8988T (cell line): ENCODE data around the gene FRAS1.

Experiments used
- DNase-seq: peaks from one replicate; pipeline ENCODE4 v3.0.0; 2011

FRAS1 gene

GRCh38 chr4:78560296-78560963 lies 503.3 kb downstream of the FRAS1 start:
- no peak for DNase-seq

- no peak for DNase-seq
Observed at GRCh38 chr4:78561677-78562076, 504.6 kb downstream of the FRAS1 start.

DNA sequence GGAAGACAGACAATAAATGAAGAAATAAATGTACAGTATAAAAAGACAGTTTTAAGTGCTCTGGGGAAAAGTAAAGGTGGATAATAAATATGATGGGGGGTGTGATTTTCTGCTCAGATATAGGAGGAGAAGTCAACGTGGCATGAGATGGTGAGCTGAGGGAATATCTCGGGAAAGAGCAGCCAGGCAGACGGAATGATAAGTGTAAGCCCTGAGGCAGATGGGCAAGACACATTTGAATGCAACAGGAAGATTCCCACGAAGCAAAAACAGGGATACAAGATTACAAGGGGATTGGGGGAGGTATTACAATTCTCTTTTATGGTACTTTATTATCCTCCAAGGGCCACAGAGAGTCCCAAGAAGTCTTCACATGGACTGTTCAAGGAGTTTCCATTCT lies 505.6 kb downstream of the FRAS1 start:
- no peak for DNase-seq

DNA sequence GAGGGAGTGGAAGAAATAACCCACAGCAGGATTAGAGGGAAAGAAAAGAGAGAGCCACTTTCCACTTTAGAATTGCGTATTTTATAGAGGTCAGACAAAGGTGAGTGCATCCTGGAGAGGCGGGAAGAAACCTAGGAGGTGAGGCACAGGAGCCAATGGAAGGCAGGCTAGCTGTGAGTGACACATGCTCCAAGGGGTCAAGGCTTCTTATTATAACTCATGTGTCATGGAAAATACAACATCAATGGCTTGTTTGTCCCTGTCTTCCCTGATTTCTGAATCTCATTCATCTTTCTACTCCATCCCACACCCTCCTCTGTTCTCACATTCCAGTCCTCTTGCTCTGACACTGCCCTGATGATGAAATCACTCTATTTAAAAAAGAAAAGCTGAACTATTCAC lies 508.8 kb downstream of the FRAS1 start:
- no peak for DNase-seq

DNA sequence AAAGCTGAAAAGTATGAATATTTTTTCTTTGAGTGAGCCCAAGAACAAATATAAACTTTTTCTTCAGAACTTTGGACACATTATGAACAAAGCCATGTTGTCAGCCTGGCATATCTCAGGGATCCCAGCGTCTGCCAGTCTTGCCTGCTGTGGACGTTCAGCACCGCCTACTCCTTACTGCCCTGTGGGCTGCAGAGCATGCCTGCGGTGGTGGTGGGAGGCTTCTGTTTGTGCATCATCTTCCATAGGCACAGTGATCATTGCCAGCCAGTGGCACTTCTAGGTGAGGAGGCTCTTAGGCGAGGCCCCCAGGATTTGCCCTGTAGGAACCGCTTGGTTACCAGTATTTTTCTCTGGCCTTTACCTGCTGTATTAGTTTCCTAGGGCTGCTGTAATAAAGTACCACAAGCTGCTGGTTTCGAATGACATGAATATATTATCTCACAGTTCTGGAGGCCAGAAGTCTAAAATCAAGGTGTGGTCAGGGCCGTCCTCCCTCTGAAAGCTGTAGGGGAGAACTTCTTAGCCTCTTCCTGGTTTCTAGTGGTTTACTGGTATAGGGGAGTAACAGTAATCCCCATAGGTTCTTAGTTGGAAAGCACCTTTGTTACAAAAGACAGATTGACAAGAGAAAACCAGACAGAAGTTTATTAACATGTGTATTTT lies 509.8 kb downstream of the FRAS1 start:
- DNase-seq: no peak

DNA sequence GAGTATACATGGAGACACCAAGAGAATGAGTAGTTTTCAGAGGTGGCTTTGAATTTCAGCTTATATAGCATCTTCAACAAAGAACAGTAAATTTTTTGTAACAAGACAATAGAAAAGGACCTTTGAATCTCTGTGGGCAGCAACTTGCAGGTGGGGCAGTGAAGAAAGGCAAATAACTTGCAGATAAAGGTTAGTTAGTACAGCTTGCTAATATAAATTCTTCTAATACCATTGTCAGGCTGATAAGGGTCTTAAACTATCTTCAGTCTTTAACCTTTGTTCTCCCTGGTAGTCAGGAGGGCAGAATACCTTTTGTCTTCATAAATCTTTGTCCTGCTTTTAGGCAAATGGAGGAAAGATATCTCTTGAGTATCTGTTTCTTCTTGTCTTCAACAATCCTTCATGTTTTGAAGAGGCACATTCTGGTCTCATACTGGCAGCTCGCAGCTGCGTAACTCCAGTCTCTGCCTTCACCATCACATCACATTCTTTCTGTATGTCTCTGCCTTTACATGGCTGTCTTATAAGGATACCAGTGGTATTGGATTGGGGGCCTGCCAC lies 510.5 kb downstream of the FRAS1 start:
- no peak for DNase-seq

DNA sequence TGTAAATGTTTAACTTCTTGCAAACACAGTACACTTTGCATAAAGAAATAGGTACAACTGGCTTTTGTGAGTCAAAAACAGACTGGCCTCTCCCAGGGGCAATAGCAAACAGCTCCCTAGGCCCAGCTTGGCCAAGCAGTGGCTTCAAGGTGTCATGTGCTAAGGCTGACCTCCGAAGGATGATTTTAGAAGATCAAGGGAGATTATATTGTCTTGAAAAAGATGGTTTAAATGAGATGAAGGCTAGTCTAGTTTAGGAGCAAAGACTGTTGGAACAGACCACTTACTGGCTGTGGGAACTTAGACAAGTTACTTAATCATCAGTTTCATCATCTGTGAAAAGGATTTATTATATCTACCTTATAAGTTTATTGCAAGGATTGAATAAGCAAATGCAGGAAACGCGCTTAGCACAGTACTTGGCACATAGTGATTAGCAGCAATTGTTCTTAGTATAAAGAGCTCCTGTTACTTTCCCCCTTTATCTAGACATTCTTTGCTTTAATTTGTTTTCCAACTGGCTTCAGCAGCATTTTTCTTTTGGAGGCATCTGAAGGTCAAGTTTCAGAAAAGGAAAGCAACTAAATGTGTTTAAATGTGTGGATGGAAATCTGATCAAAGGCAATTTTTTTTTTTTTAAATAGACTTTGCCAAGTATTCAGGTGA lies 511.6 kb downstream of the FRAS1 start:
- DNase-seq: no peak

GRCh38 chr4:78569306-78569821 lies 512.2 kb downstream of the FRAS1 start:
- no peak for DNase-seq

GRCh38 chr4:78570117-78570516 lies 513.0 kb downstream of the FRAS1 start:
- no peak for DNase-seq

- DNase-seq: no peak
Observed at GRCh38 chr4:78571804-78572203, 514.7 kb downstream of the FRAS1 start.

DNA sequence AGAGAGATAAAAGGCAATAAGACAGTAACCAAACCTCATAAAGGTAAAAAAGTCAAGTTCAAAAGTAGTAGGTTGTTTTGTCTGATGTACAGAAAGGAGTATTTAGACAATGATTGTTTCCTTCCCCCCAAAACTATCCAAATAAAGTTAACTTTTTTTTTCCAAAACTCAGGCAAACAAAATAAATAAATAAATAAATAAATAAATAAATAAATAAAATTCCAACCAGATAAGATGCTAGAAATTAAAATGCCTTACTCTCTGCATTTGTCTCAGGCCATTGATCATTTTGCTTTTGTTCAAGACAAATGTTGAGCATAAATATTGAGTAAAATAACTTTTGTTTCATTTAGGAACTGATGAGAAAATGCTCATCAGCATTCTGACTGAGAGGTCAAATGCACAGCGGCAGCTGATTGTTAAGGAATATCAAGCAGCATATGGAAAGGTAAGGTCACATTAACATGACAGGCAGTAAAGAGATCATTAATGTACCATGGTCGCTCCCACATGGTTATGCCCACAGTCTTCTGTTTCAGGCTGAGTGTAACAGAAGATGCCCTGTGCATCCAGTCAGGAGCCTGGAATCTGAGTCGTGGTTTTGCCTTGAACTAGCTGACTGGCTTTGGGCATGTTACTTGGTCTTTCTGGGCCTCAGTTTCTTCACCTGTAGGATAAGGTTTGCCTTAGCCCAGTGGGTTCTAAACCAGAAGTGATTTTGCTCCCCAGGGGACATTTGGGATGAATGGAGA lies 521.7 kb downstream of the FRAS1 start:
- DNase-seq: no peak

DNA sequence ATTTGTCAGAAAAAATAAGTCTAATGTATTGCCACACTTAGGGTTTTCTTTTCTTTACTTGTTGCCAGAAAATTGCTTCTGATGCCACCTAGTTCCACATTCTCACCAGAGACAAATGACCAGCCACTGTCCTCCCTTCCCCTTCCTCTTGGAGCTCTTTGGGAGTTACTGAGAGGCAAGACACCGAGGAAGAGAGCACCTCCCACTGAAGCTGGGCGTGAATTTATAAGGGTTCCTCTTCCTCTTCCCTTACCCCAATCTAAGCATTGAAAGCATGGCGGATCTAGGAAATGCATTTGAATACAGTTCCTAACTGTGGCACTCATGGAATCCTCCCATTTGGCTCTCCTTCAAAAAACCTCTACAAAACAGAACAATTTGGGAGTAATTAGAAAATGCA lies 524.5 kb downstream of the FRAS1 start:
- DNase-seq: no peak

DNA sequence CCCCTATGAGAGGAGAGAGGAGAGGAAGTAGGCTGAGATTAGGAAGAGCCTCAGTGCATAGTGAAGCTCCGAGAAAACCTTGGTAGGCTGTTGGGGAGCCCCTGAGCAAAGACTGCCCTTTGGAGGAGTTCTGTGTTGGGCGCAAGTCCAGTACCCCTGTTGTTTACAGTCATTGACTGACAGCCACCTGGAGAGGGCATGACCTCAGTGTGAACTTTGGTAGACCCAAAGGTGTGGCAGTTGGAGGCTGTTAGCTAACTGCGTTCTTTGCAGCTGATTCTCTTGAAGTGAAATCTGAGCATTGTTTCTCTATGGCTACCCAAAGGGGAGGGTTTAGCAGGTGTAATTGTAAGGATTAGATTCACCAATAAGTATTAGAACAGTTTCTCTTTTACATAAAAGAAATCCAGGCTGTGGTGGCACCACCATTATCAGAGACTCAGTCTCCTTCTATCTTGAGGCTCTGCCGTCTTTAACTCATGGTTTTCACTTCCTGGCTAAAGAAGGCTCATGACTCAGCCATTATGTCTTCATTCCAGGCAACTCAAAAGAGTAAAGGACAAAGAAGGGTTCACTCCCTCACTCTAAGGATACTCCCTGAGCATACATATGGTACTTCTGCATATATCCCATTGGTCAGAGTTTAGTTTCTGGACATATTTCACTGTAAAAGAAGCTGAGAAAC lies 527.9 kb downstream of the FRAS1 start:
- no peak for DNase-seq

- DNase-seq: no peak
Observed at GRCh38 chr4:78585633-78586032, 528.5 kb downstream of the FRAS1 start.

GRCh38 chr4:78588894-78589545 lies 531.9 kb downstream of the FRAS1 start:
- no peak for DNase-seq

GRCh38 chr4:78591404-78591803 lies 534.3 kb downstream of the FRAS1 start:
- DNase-seq: no peak

DNA sequence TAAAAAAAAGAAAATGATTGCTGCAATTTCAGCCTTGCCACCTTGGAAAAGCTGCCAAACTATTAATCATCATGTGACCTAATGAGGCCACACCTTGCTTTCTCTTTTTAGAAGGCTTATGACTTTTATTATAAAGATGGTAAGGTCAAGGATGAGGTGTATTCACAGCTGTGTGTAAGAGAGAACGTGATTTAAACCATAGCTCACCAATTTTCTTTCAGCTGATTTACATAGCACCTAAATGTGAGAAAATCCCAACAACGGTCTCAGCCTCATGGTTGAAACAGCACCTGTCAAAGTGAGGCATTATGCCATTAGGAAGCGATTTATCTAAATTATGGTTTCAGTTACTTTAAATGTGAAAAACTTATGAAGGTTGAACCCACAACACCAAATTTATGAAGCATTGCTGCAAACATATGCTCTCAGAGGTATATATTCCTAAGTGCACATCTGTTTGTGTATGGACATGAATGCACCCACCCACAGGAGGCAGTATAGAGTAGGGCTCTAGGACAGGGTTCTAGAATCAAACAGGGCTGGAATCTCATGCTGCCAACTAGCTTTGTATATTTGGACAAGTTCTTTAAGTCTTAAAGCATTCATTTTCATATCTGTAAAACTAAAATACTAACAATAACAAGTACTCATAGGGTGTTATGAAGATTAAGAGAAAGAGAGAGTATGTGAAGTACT lies 535.1 kb downstream of the FRAS1 start:
- DNase-seq: no peak
